Neural crest cell (in vitro differentiated cells): ENCODE results near the gene DCUN1D2. TPM values are rescaled to one million over a fixed set of nuclear protein-coding genes. Genes with fewer than 3 reads are reported as not detected.
"Not testable (repeated sequence)": the region's sequence is repeated elsewhere in the genome, so short reads cannot be mapped to it uniquely, and the experiment has no call there.

Experiments used
- DNase-seq: peaks from one replicate; pipeline ENCODE4 v3.0.0; 2021; ENCODE audit warnings: low read depth, mixed read lengths, low spot score
- H3K27ac Mint-ChIP-seq: one replicate; pipeline ENCODE4 v1.8.0; 2021; ENCODE audit warnings: mild to moderate bottlenecking, mixed read lengths; ENCODE audit not compliant: unreplicated experiment
- H3K27me3 Mint-ChIP-seq: 2 replicates; pipeline ENCODE4 v1.8.0; 2021; ENCODE audit warnings: low read depth, mild to moderate bottlenecking, mixed read lengths
- H3K36me3 Mint-ChIP-seq: 2 replicates; pipeline ENCODE4 v1.8.0; 2021; ENCODE audit warnings: low read depth, mild to moderate bottlenecking, mixed read lengths
- H3K4me1 Mint-ChIP-seq: 2 replicates; pipeline ENCODE4 v1.8.0; 2021; ENCODE audit warnings: mixed read lengths
- H3K4me3 Mint-ChIP-seq: one replicate; pipeline ENCODE4 v1.8.0; 2021; ENCODE audit warnings: mild to moderate bottlenecking, mixed read lengths
- H3K9me3 Mint-ChIP-seq: 2 replicates; pipeline ENCODE4 v1.8.0; 2021; ENCODE audit warnings: mixed read lengths
- CTCF ChIP-seq: fragments of 200-600 bp; sonication (generic); conservative IDR thresholded peaks from 2 replicates; pipeline ENCODE4 v1.5.0; 2021; ENCODE audit warnings: antibody characterized with exemption, mild to moderate bottlenecking
- total RNA-seq: library from RNA; stranded (reverse); gene quantifications from 2 replicates; pipeline ENCODE4 v1.2.1, GENCODE V29; 2021

Gene DCUN1D2
- total RNA-seq, 1 donor from 2014 or later, result 32.1 TPM

- TF ChIP-seq CTCF, result no peak
- Mint-ChIP-seq H3K36me3 (peaks cover 42% of the 10 kb centered on the region), H3K4me1 (no peaks in the 10 kb centered on the region), H3K9me3 (no peaks in the 10 kb centered on the region), H3K27me3 (no peaks in the 10 kb centered on the region), H3K27ac (no peak overlapping the region), H3K4me3 (no peak overlapping the region)
- no peak for DNase-seq
These were observed 36.1 kb upstream of the DCUN1D2 start for GRCh38 chr13:113526466-113527220.

GRCh38 chr13:113522438-113522837, 31.9 kb upstream of the DCUN1D2 start:
- not testable (repeated sequence) for H3K4me1 Mint-ChIP-seq, H3K27ac Mint-ChIP-seq, DNase-seq, H3K4me3 Mint-ChIP-seq, H3K27me3 Mint-ChIP-seq, H3K9me3 Mint-ChIP-seq
- H3K36me3 Mint-ChIP-seq, result peaks cover 48% of the 10 kb centered on the region

GRCh38 chr13:113520571-113520970, 30.1 kb upstream of the DCUN1D2 start:
- no peak for DNase-seq
- H3K27me3 Mint-ChIP-seq, result no peaks in the 10 kb centered on the region
- no peaks in the 10 kb centered on the region for H3K4me1 Mint-ChIP-seq
- no peak overlapping the region for H3K4me3 Mint-ChIP-seq
- no peak overlapping the region for H3K27ac Mint-ChIP-seq
- peaks cover 47% of the 10 kb centered on the region for H3K36me3 Mint-ChIP-seq
- peaks cover 4% of the 10 kb centered on the region for H3K9me3 Mint-ChIP-seq
- no peak for TF ChIP-seq CTCF

- Mint-ChIP-seq H3K36me3 (peaks cover 40% of the 10 kb centered on the region), H3K4me1 (no peaks in the 10 kb centered on the region)
These were observed 29.0 kb upstream of the DCUN1D2 start for GRCh38 chr13:113519556-113519955.

DNA sequence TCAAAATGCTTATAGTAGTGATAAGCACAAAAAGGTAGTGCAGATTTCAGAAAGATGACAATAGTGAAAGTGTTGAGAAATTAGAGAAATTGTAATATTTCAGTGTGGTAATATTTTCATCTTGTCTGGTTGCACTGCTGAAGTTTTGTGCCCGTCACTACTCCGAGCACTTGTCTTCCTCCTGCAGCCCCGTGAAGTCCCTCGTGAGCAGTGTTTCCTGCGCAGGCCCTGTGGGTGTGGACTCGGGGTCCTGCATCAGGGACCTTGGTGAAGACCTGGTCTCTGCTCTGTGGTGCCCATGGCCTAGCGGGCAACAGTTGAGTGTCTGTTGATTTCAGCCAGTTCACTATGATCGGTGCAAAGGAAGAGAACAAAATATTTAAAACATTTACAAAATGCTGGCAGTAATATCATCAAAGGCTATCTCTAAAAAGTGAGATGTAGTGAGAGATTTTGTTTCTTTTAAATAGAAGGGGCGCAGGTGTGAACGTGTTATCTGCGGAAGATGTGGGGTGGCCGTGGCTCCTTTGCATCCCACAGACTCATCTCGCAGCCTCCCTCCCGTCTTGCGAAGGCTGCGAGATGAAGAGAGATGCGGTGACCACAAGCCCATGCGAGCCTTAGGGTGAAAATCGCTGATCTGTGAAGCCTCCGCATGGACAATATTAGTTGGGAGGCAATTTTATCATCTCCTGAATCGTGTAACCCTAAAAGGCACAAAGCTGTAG, 27.7 kb upstream of the DCUN1D2 start:
- Mint-ChIP-seq H3K27me3 (no peaks in the 10 kb centered on the region), H3K9me3 (peaks cover 4% of the 10 kb centered on the region), H3K4me1 (no peaks in the 10 kb centered on the region), H3K4me3 (no peak overlapping the region), H3K27ac (no peak overlapping the region), H3K36me3 (peaks cover 32% of the 10 kb centered on the region)
- no peak for TF ChIP-seq CTCF
- no peak for DNase-seq

More at GRCh38 chr13:113519556-113519955, 29.0 kb upstream of the DCUN1D2 start:
- no peak overlapping the region for H3K27ac Mint-ChIP-seq
- H3K27me3 Mint-ChIP-seq, result no peaks in the 10 kb centered on the region
- peaks cover 4% of the 10 kb centered on the region for H3K9me3 Mint-ChIP-seq
- TF ChIP-seq CTCF, result no peak
- no peak overlapping the region for H3K4me3 Mint-ChIP-seq
- DNase-seq, result no peak

GRCh38 chr13:113514847-113515246, 24.3 kb upstream of the DCUN1D2 start:
- H3K4me3 Mint-ChIP-seq, result no peak overlapping the region
- no peaks in the 10 kb centered on the region for H3K27me3 Mint-ChIP-seq
- DNase-seq, result no peak
- peaks cover 7% of the 10 kb centered on the region for H3K36me3 Mint-ChIP-seq
- no peak overlapping the region for H3K27ac Mint-ChIP-seq
- no peaks in the 10 kb centered on the region for H3K9me3 Mint-ChIP-seq
- TF ChIP-seq CTCF, result no peak
- no peaks in the 10 kb centered on the region for H3K4me1 Mint-ChIP-seq
